Measurements from ENCODE around the gene HACD1. TPM values are rescaled to one million over a fixed set of nuclear protein-coding genes. Genes with fewer than 3 reads are reported as not detected.

The HACD1 gene
- total and polyA plus RNA-seq, 2 donors (not counting 1 experiment from before 2014, with no cell fraction given) = 37.7 to 53.4 TPM

GRCh38 chr10:17607060-17607459 lies 10.1 kb downstream of the HACD1 start:
- TF ChIP-seq EZH2 (IDR thresholded peaks at IDR 0.05; ENCODE audit: low read length, missing control alignments) (no peak), CTCF (conservative IDR thresholded peaks at IDR 0.05 in 1 of 2, IDR thresholded peaks at IDR 0.05 in 1 of 2; ENCODE audit: low read depth in 1 of 2, low read length in 2 of 2) (no peak)
- Histone ChIP-seq H3K79me2 (ENCODE audit: control insufficient read depth, insufficient read depth, low read length) (no peaks in the 10 kb centered on the region), H4K20me1 (ENCODE audit: control insufficient read depth, extremely low read depth, insufficient read depth, low read length) (no peaks in the 10 kb centered on the region), H2AFZ (ENCODE audit: low read length) (no peak overlapping the region), H3K9me3 (ENCODE audit: control insufficient read depth, insufficient read depth, low read depth, low read length) (no peaks in the 10 kb centered on the region), H3K4me1 (ENCODE audit: control insufficient read depth, extremely low read depth, insufficient read depth, low read length) (no peaks in the 10 kb centered on the region), H3K4me2 (ENCODE audit: extremely low read depth, insufficient read depth, low read length) (no peak overlapping the region), H3K27ac (ENCODE audit: insufficient read depth, low read length) (no peak overlapping the region), H3K36me3 (ENCODE audit: control insufficient read depth, insufficient read depth, low read length) (no peaks in the 10 kb centered on the region), H3K27me3 (ENCODE audit: control insufficient read depth, insufficient read depth, low read length) (no peaks in the 10 kb centered on the region), H3K4me3 (replicated peaks in 1 of 4; ENCODE audit: control extremely low read depth in 1 of 4, insufficient read depth in 1 of 4, low read depth in 3 of 4, low read length in 4 of 4) (no peak overlapping the region), H3K9ac (ENCODE audit: insufficient read depth, low read length) (no peak overlapping the region)
- no peak for DNase-seq (ENCODE audit: low read depth in 2 of 2)

GRCh38 chr10:17606547-17607040 lies 10.6 kb downstream of the HACD1 start:
- no peak overlapping the region for H3K4me2 ChIP-seq (ENCODE audit: extremely low read depth, insufficient read depth, low read length)
- no peaks in the 10 kb centered on the region for H3K27me3 ChIP-seq (ENCODE audit: control insufficient read depth, insufficient read depth, low read length)
- H3K79me2 ChIP-seq (ENCODE audit: control insufficient read depth, insufficient read depth, low read length) = no peaks in the 10 kb centered on the region
- no peak overlapping the region for H3K27ac ChIP-seq (ENCODE audit: insufficient read depth, low read length)
- no peaks in the 10 kb centered on the region for H3K9me3 ChIP-seq (ENCODE audit: control insufficient read depth, insufficient read depth, low read depth, low read length)
- no peaks in the 10 kb centered on the region for H3K36me3 ChIP-seq (ENCODE audit: control insufficient read depth, insufficient read depth, low read length)
- TF ChIP-seq CTCF (conservative IDR thresholded peaks at IDR 0.05 in 1 of 2, IDR thresholded peaks at IDR 0.05 in 1 of 2; ENCODE audit: low read depth in 1 of 2, low read length in 2 of 2) (no peak), EZH2 (IDR thresholded peaks at IDR 0.05; ENCODE audit: low read length, missing control alignments) (no peak)
- no peak overlapping the region for H3K4me3 ChIP-seq (replicated peaks in 1 of 4; ENCODE audit: control extremely low read depth in 1 of 4, insufficient read depth in 1 of 4, low read depth in 3 of 4, low read length in 4 of 4)
- H3K9ac ChIP-seq (ENCODE audit: insufficient read depth, low read length) = no peak overlapping the region
- H3K4me1 ChIP-seq (ENCODE audit: control insufficient read depth, extremely low read depth, insufficient read depth, low read length) = no peaks in the 10 kb centered on the region
- DNase-seq (ENCODE audit: low read depth in 2 of 2) = no peak
- H4K20me1 ChIP-seq (ENCODE audit: control insufficient read depth, extremely low read depth, insufficient read depth, low read length) = no peaks in the 10 kb centered on the region
- H2AFZ ChIP-seq (ENCODE audit: low read length) = no peak overlapping the region

GRCh38 chr10:17605936-17606335 lies 11.2 kb downstream of the HACD1 start:
- H3K4me1 ChIP-seq (ENCODE audit: control insufficient read depth, extremely low read depth, insufficient read depth, low read length) = no peaks in the 10 kb centered on the region
- H3K9ac ChIP-seq (ENCODE audit: insufficient read depth, low read length) = no peak overlapping the region
- H3K27ac ChIP-seq (ENCODE audit: insufficient read depth, low read length) = no peak overlapping the region
- H2AFZ ChIP-seq (ENCODE audit: low read length) = no peak overlapping the region
- TF ChIP-seq CTCF (conservative IDR thresholded peaks at IDR 0.05 in 1 of 2, IDR thresholded peaks at IDR 0.05 in 1 of 2; ENCODE audit: low read depth in 1 of 2, low read length in 2 of 2) = no peak
- no peak for TF ChIP-seq EZH2 (IDR thresholded peaks at IDR 0.05; ENCODE audit: low read length, missing control alignments)
- no peaks in the 10 kb centered on the region for H3K9me3 ChIP-seq (ENCODE audit: control insufficient read depth, insufficient read depth, low read depth, low read length)
- no peaks in the 10 kb centered on the region for H3K79me2 ChIP-seq (ENCODE audit: control insufficient read depth, insufficient read depth, low read length)
- no peak overlapping the region for H3K4me2 ChIP-seq (ENCODE audit: extremely low read depth, insufficient read depth, low read length)
- H3K4me3 ChIP-seq (replicated peaks in 1 of 4; ENCODE audit: control extremely low read depth in 1 of 4, insufficient read depth in 1 of 4, low read depth in 3 of 4, low read length in 4 of 4) = no peak overlapping the region
- no peaks in the 10 kb centered on the region for H4K20me1 ChIP-seq (ENCODE audit: control insufficient read depth, extremely low read depth, insufficient read depth, low read length)
- DNase-seq (ENCODE audit: low read depth in 2 of 2) = no peak
- H3K36me3 ChIP-seq (ENCODE audit: control insufficient read depth, insufficient read depth, low read length) = no peaks in the 10 kb centered on the region
- H3K27me3 ChIP-seq (ENCODE audit: control insufficient read depth, insufficient read depth, low read length) = no peaks in the 10 kb centered on the region

Measured in fibroblast of lung (primary cell).